ENCODE measurements around the gene NXPE4. TPM values are rescaled to one million over a fixed set of nuclear protein-coding genes. Genes with fewer than 3 reads are reported as not detected.
"Not testable (repeated sequence)": the region's sequence is repeated elsewhere in the genome, so short reads cannot be mapped to it uniquely, and the experiment has no call there.

Gene NXPE4
- total RNA-seq = not detected

- no peak for DNase-seq
These were observed at the start of gene NXPE4 for GRCh38 chr11:114595571-114595970. Gene NXPE4 (minus strand): TSS chr11:114595786. CDS start chr11:114594759, 1,027 bp downstream.

GRCh38 chr11:114639440-114639839, 43.9 kb upstream of the NXPE4 start:
- DNase-seq = not testable (repeated sequence)

- DNase-seq = not testable (repeated sequence)
These were observed 35.9 kb upstream of the NXPE4 start for GRCh38 chr11:114631445-114631965.

GRCh38 chr11:114625294-114625693, 29.7 kb upstream of the NXPE4 start:
- DNase-seq = no peak

- no peak for DNase-seq
These were observed 29.0 kb upstream of the NXPE4 start for GRCh38 chr11:114624455-114625207.

GRCh38 chr11:114623720-114624119, 28.1 kb upstream of the NXPE4 start:
- no peak for DNase-seq

GRCh38 chr11:114622858-114623257, 27.3 kb upstream of the NXPE4 start:
- DNase-seq = no peak

GRCh38 chr11:114621950-114622809, 26.6 kb upstream of the NXPE4 start:
- DNase-seq = no peak

GRCh38 chr11:114621072-114621471, 25.5 kb upstream of the NXPE4 start:
- no peak for DNase-seq

- DNase-seq = no peak
These were observed 24.1 kb upstream of the NXPE4 start for GRCh38 chr11:114619659-114620173.

- DNase-seq = no peak
These were observed 22.6 kb upstream of the NXPE4 start for GRCh38 chr11:114618139-114618538.

GRCh38 chr11:114617157-114618124, 21.9 kb upstream of the NXPE4 start:
- DNase-seq = no peak

GRCh38 chr11:114616516-114616915, 20.9 kb upstream of the NXPE4 start:
- DNase-seq = no peak

- no peak for DNase-seq
These were observed 20.1 kb upstream of the NXPE4 start for GRCh38 chr11:114615448-114616361.

- DNase-seq = no peak
These were observed 18.6 kb upstream of the NXPE4 start for GRCh38 chr11:114614127-114614720.

- DNase-seq = not testable (repeated sequence)
These were observed 17.5 kb upstream of the NXPE4 start for GRCh38 chr11:114613094-114613493.

GRCh38 chr11:114612686-114613085, 17.1 kb upstream of the NXPE4 start:
- DNase-seq = no peak

GRCh38 chr11:114612199-114612598, 16.6 kb upstream of the NXPE4 start:
- DNase-seq = not testable (repeated sequence)

- DNase-seq = no peak
These were observed 15.7 kb upstream of the NXPE4 start for GRCh38 chr11:114610984-114611944.
